ENCODE results near the gene EPHB2. TPM values are rescaled to one million over a fixed set of nuclear protein-coding genes. Genes with fewer than 3 reads are reported as not detected.
A peak's percentile ranks its signal among the peaks of the same experiment; 100 is the strongest.

Gene EPHB2
- total RNA-seq, 2 experiments from 2014 or later, result not detected

- H3K4me3 Mint-ChIP-seq, result no peak overlapping the region
- H3K36me3 Mint-ChIP-seq (ENCODE audit: low read depth), result no peaks in the 10 kb centered on the region
- no peaks in the 10 kb centered on the region for H3K9me3 Mint-ChIP-seq (ENCODE audit: insufficient read depth)
- POLR2A ChIA-PET, result no interaction called here
- peaks cover 14% of the 10 kb centered on the region for H3K4me1 Mint-ChIP-seq (ENCODE audit: low read depth)
- H3K27ac Mint-ChIP-seq, result no peak overlapping the region
- no peak for ATAC-seq
- CTCF ChIA-PET, result interaction anchor here (2.2 kb wide), 1 partner anchor 182 kb away, joined by 8 read pairs; no protein-coding TSS in a partner anchor
- H3K27me3 Mint-ChIP-seq (ENCODE audit: low read depth), result peaks cover 19% of the 10 kb centered on the region
- no peak for DNase-seq
These were observed 175.6 kb downstream of the EPHB2 start for GRCh38 chr1:22886211-22886610.

- Mint-ChIP-seq H3K4me1 (ENCODE audit: low read depth) (peaks cover 14% of the 10 kb centered on the region), H3K27me3 (ENCODE audit: low read depth) (peaks cover 19% of the 10 kb centered on the region), H3K4me3 (no peak overlapping the region), H3K27ac (no peak overlapping the region), H3K36me3 (ENCODE audit: low read depth) (no peaks in the 10 kb centered on the region), H3K9me3 (ENCODE audit: insufficient read depth) (no peaks in the 10 kb centered on the region)
- ATAC-seq, result no peak
- POLR2A ChIA-PET, result no interaction called here
- DNase-seq, result no peak
- CTCF ChIA-PET, result interaction anchor here (2.8 kb wide), 1 partner anchor 183 kb away, joined by 35 read pairs; no protein-coding TSS in a partner anchor
These were observed 176.9 kb downstream of the EPHB2 start for GRCh38 chr1:22887491-22887890.

DNA sequence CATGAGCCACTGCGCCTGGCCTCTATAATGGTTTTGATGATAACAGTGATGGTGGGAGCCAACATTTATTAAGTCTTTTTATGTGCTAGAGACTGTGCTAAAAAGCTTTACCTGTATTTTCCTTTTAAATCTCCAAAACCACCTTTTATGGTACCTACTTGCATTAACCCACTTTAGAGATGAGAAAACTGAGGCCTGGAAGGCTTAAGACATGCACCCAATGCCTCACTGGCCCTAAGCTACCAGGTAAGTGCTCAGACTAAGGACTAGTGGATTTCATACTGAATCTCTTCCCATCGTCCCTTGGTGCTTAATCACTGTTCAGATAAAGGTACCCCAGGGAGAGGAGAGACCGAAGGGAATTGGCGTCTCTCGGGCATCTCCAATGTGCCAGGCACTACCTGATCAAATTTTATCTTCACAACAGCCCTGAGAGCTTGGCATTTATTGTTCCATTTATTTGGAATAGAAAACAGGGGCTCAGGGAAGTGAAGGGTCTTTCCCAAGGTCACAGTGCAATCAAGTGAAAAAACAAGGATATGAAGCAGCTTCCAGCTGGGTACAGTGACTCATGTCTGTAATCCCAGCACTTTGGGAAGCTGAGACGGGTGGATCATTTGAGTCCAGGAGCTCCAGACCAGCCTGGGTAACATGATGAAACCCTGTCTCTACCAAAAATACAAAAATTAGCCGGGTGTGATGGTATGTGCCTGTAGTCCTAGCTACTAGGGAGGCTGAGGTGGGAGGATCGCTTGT, 177.9 kb downstream of the EPHB2 start:
- CTCF ChIA-PET, result interaction anchor here (0.6 to 2.8 kb wide), 4 partner anchors 13 to 222 kb away, joined by 3 to 35 read pairs (median 4); no protein-coding TSS in a partner anchor
- H3K27me3 Mint-ChIP-seq (ENCODE audit: low read depth), result peaks cover 19% of the 10 kb centered on the region
- no peak overlapping the region for H3K4me3 Mint-ChIP-seq
- ATAC-seq (no peak), DNase-seq (no peak)
- POLR2A ChIA-PET, result no interaction called here
- H3K36me3 Mint-ChIP-seq (ENCODE audit: low read depth), result no peaks in the 10 kb centered on the region
- H3K4me1 Mint-ChIP-seq (ENCODE audit: low read depth), result peaks cover 14% of the 10 kb centered on the region
- H3K9me3 Mint-ChIP-seq (ENCODE audit: insufficient read depth), result no peaks in the 10 kb centered on the region
- no peak overlapping the region for H3K27ac Mint-ChIP-seq

DNA sequence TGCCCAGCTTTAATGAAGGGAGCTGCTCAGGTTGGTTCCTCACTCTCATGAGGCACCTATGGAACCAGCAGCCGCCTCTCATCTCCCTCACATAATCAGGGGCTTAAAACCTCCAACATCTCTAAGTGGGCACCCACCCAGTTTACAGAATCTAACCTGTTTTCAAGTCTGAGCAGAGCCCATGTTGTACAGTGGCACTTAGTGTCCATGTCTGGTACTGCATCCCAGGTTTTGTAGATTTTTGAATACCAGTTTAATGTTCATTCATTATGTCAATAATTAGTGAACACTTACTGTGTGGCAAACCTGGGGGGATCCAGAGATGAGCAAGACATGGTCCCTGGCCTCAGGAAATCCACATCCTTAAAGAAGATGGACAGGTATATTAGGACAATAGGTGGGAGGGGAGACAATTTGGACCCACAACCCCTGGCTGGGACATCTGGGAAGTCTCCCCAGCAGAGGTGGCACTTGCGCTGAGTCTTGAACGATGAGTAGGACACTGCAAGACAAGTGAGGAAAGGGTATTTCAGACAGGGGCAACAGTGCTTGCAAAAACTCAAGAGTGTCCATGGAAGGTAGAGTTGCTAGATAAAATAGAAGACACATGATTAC, 178.7 kb downstream of the EPHB2 start:
- Mint-ChIP-seq H3K4me1 (ENCODE audit: low read depth) (peaks cover 14% of the 10 kb centered on the region), H3K27ac (no peak overlapping the region), H3K4me3 (no peak overlapping the region), H3K27me3 (ENCODE audit: low read depth) (peaks cover 23% of the 10 kb centered on the region), H3K9me3 (ENCODE audit: insufficient read depth) (no peaks in the 10 kb centered on the region), H3K36me3 (ENCODE audit: low read depth) (no peaks in the 10 kb centered on the region)
- DNase-seq, result peak; percentile 36
- CTCF ChIA-PET, result interaction anchor here (0.6 to 2.8 kb wide), 4 partner anchors 12 to 223 kb away, joined by 3 to 35 read pairs (median 4); no protein-coding TSS in a partner anchor
- POLR2A ChIA-PET, result interaction anchor here (0.7 kb wide), 1 partner anchor 12 kb away, joined by 4 read pairs; no protein-coding TSS in a partner anchor
- peak; percentile 58 for ATAC-seq

GRCh38 chr1:22892789-22893188, 182.2 kb downstream of the EPHB2 start:
- H3K4me3 Mint-ChIP-seq, result no peak overlapping the region
- DNase-seq, result no peak
- no peaks in the 10 kb centered on the region for H3K9me3 Mint-ChIP-seq (ENCODE audit: insufficient read depth)
- ChIA-PET CTCF (no interaction called here), POLR2A (no interaction called here)
- no peaks in the 10 kb centered on the region for H3K36me3 Mint-ChIP-seq (ENCODE audit: low read depth)
- H3K4me1 Mint-ChIP-seq (ENCODE audit: low read depth), result no peaks in the 10 kb centered on the region
- H3K27me3 Mint-ChIP-seq (ENCODE audit: low read depth), result peaks cover 18% of the 10 kb centered on the region
- H3K27ac Mint-ChIP-seq, result no peak overlapping the region
- no peak for ATAC-seq

- no peak overlapping the region for H3K27ac Mint-ChIP-seq
- POLR2A ChIA-PET, result no interaction called here
- no peak for DNase-seq
- no peak for ATAC-seq
- peaks cover 18% of the 10 kb centered on the region for H3K27me3 Mint-ChIP-seq (ENCODE audit: low read depth)
- H3K9me3 Mint-ChIP-seq (ENCODE audit: insufficient read depth), result no peaks in the 10 kb centered on the region
- CTCF ChIA-PET, result no interaction called here
- no peak overlapping the region for H3K4me3 Mint-ChIP-seq
- H3K36me3 Mint-ChIP-seq (ENCODE audit: low read depth), result no peaks in the 10 kb centered on the region
- H3K4me1 Mint-ChIP-seq (ENCODE audit: low read depth), result no peaks in the 10 kb centered on the region
These were observed 182.7 kb downstream of the EPHB2 start for GRCh38 chr1:22893292-22893691.

DNA sequence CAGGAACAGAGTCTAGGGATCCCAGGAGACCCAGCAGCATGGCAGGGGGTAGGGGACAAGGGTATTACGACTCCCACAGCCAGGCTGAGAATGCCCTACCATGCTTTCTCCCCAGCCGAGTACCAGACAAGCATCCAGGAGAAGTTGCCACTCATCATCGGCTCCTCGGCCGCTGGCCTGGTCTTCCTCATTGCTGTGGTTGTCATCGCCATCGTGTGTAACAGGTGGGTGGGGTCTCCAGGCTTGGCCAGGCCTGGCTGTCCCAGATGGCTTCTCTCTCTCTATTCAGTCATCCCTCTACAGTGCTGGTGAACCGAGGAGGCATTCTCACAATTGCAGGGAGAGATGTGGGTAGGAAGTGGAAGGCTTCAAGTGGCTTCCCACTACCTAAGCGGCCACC, 184.7 kb downstream of the EPHB2 start:
- no peaks in the 10 kb centered on the region for H3K4me1 Mint-ChIP-seq (ENCODE audit: low read depth)
- no peak overlapping the region for H3K4me3 Mint-ChIP-seq
- H3K27ac Mint-ChIP-seq, result no peak overlapping the region
- peaks cover 14% of the 10 kb centered on the region for H3K27me3 Mint-ChIP-seq (ENCODE audit: low read depth)
- H3K9me3 Mint-ChIP-seq (ENCODE audit: insufficient read depth), result no peaks in the 10 kb centered on the region
- POLR2A ChIA-PET, result no interaction called here
- CTCF ChIA-PET, result no interaction called here
- DNase-seq (no peak), ATAC-seq (no peak)
- no peaks in the 10 kb centered on the region for H3K36me3 Mint-ChIP-seq (ENCODE audit: low read depth)

DNA sequence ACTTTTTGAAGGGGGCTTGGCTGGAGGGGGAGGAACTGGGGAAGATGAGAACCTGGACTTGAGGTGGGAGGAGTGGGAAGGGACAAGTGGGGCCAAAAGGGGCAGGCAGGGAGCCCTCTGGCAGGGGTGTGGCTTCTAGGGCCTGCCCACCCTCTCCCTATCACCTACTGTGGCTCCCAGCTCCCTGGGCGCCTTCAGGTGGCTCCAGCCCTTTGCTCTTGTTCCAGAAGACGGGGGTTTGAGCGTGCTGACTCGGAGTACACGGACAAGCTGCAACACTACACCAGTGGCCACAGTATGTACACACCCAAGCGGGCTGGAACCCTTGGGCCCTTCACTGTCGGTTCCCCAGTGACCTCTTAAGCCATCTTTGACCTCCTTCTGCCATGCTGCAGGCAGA, 185.5 kb downstream of the EPHB2 start:
- CTCF ChIA-PET, result no interaction called here
- ATAC-seq, result no peak
- POLR2A ChIA-PET, result no interaction called here
- no peaks in the 10 kb centered on the region for H3K4me1 Mint-ChIP-seq (ENCODE audit: low read depth)
- no peaks in the 10 kb centered on the region for H3K9me3 Mint-ChIP-seq (ENCODE audit: insufficient read depth)
- peaks cover 16% of the 10 kb centered on the region for H3K27me3 Mint-ChIP-seq (ENCODE audit: low read depth)
- no peak overlapping the region for H3K27ac Mint-ChIP-seq
- no peaks in the 10 kb centered on the region for H3K36me3 Mint-ChIP-seq (ENCODE audit: low read depth)
- H3K4me3 Mint-ChIP-seq, result no peak overlapping the region
- DNase-seq, result no peak

DNA sequence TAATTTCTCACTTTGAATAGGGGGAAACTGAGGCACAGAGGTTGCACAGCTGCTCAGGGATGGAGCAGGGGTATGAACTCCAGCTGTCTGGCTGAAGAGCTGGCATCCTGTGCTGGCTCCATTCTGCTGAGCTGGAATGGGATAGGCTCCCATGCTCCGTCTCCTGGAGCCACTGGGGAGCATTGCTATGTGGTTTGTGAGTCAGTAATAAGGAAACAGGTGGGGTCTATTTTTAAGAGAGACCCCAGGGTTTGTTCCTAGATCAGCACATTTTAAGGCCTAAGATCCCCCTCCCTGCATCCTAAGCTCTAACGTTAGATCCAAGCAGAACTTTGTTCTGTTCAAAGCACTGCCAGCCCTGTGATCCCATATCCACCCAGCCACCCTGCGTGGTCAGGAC, 189.8 kb downstream of the EPHB2 start:
- Mint-ChIP-seq H3K4me3 (no peak overlapping the region), H3K4me1 (ENCODE audit: low read depth) (no peaks in the 10 kb centered on the region), H3K36me3 (ENCODE audit: low read depth) (no peaks in the 10 kb centered on the region), H3K27ac (no peak overlapping the region), H3K27me3 (ENCODE audit: low read depth) (peaks cover 26% of the 10 kb centered on the region), H3K9me3 (ENCODE audit: insufficient read depth) (no peaks in the 10 kb centered on the region)
- no peak for ATAC-seq
- ChIA-PET CTCF (interaction anchor here (1.2 kb wide), 1 partner anchor 12 kb away, joined by 5 read pairs; no protein-coding TSS in a partner anchor), POLR2A (interaction anchor here (0.5 kb wide), 1 partner anchor 11 kb away, joined by 4 read pairs; no protein-coding TSS in a partner anchor)
- DNase-seq, result no peak

GRCh38 chr1:22903113-22903512, 192.5 kb downstream of the EPHB2 start:
- ATAC-seq (no peak), DNase-seq (no peak)
- Mint-ChIP-seq H3K4me1 (ENCODE audit: low read depth) (no peaks in the 10 kb centered on the region), H3K9me3 (ENCODE audit: insufficient read depth) (no peaks in the 10 kb centered on the region), H3K4me3 (no peak overlapping the region), H3K36me3 (ENCODE audit: low read depth) (no peaks in the 10 kb centered on the region), H3K27ac (no peak overlapping the region), H3K27me3 (ENCODE audit: low read depth) (peaks cover 23% of the 10 kb centered on the region)
- POLR2A ChIA-PET, result no interaction called here
- CTCF ChIA-PET, result no interaction called here

GRCh38 chr1:22906968-22907367, 196.3 kb downstream of the EPHB2 start:
- H3K36me3 Mint-ChIP-seq (ENCODE audit: low read depth), result no peaks in the 10 kb centered on the region
- ATAC-seq (no peak), DNase-seq (no peak)
- ChIA-PET POLR2A (no interaction called here), CTCF (no interaction called here)
- no peaks in the 10 kb centered on the region for H3K9me3 Mint-ChIP-seq (ENCODE audit: insufficient read depth)
- peaks cover 7% of the 10 kb centered on the region for H3K27me3 Mint-ChIP-seq (ENCODE audit: low read depth)
- H3K4me3 Mint-ChIP-seq, result no peak overlapping the region
- no peaks in the 10 kb centered on the region for H3K4me1 Mint-ChIP-seq (ENCODE audit: low read depth)
- H3K27ac Mint-ChIP-seq, result no peak overlapping the region

- Mint-ChIP-seq H3K4me3 (no peak overlapping the region), H3K27me3 (ENCODE audit: low read depth) (peaks cover 3% of the 10 kb centered on the region), H3K36me3 (ENCODE audit: low read depth) (no peaks in the 10 kb centered on the region), H3K4me1 (ENCODE audit: low read depth) (no peaks in the 10 kb centered on the region), H3K27ac (no peak overlapping the region), H3K9me3 (ENCODE audit: insufficient read depth) (no peaks in the 10 kb centered on the region)
- ATAC-seq (no peak), DNase-seq (no peak)
- CTCF ChIA-PET, result no interaction called here
- POLR2A ChIA-PET, result no interaction called here
These were observed 196.9 kb downstream of the EPHB2 start for GRCh38 chr1:22907528-22907927.

All from activated CD8-positive, alpha-beta T cell treated with anti-CD3 and anti-CD28 coated beads, Interleukin-2, amount 10 ng/mL, durations not matched to agents 7 days and 5 days (primary cell).